Left lung (tissue), 10 donors: Measurements from ENCODE around the gene KLHL25. TPM values are rescaled to one million over a fixed set of nuclear protein-coding genes. Genes with fewer than 3 reads are reported as not detected.

Experiments
- ATAC-seq: fragments of 200-7000 bp; cut with Tn5 transposase; one replicate; pipeline ENCODE4 v1.9.1; 2020; ENCODE audit warnings: moderate library complexity
- DNase-seq, 4 donors: peaks; one replicate each; pipeline ENCODE4 v3.0.0-alpha.2; 2013 to 2020
- H3K27ac ChIP-seq, 2 donors: fragments of 200-600 bp; sonication (generic) in 1 of 2; one replicate each; pipeline versions ENCODE4 v1.5.0 to v1.8.0; 2020 to 2021
- H3K27me3 ChIP-seq, 2 donors: fragments of 200-600 bp; sonication (generic) in 1 of 2; one replicate each; pipeline versions ENCODE4 v1.5.0 to v1.8.0; 2020 to 2021
- H3K36me3 ChIP-seq, 2 donors: fragments of 200-600 bp; sonication (generic) in 1 of 2; one replicate each; pipeline versions ENCODE4 v1.5.0 to v1.8.0; 2020 to 2021
- H3K4me1 ChIP-seq, 2 donors: fragments of 200-600 bp; one replicate each; pipeline ENCODE4 v1.8.0; 2021
- H3K4me3 ChIP-seq, 2 donors: fragments of 200-600 bp; sonication (generic) in 1 of 2; one replicate each; pipeline versions ENCODE4 v1.5.0 to v1.8.0; 2020 to 2021; ENCODE audit warnings: mild to moderate bottlenecking in 1 of 2
- H3K9me3 ChIP-seq, 2 donors: fragments of 200-600 bp; sonication (generic) in 1 of 2; one replicate each; pipeline versions ENCODE4 v1.5.0 to v1.8.0; 2020 to 2021
- CTCF ChIP-seq, 2 donors: fragments of 200-600 bp; sonication (generic) in 1 of 2; IDR thresholded peaks; one replicate each; pipeline versions ENCODE4 v1.5.0 to v1.8.0; 2021; ENCODE audit warnings: antibody characterized with exemption in 2 of 2
- intact Hi-C, 2 donors: fragments of 100-400 bp; cut with DNase I; formaldehyde crosslinking; loops; one replicate each; pipeline versions ENCODE4 v1.11.2 to v1.14.2; 2022
- polyA plus RNA-seq, 6 donors: library from polyadenylated mRNA; unstranded; fragments of 120-200 nt; gene quantifications; one replicate each; pipeline ENCODE4 v1.2.1, GENCODE V29; 2013; ENCODE audit not compliant: insufficient read length in 6 of 6
- total RNA-seq, 2 donors: library from RNA; stranded (reverse); fragmentation: NEBNext Ultra II Directional; extraction: Animal tissue kit (Norgen Biotek cat#: 25700); gene quantifications; one replicate each; pipeline ENCODE4 v1.2.1, GENCODE V29; 2021
- donor health status: DM: no; HTN: yes; CAD: no.
- donor health status: DM: no; HTN: no; CAD: no.

The KLHL25 gene
- total and polyA plus RNA-seq, 8 donors, result 4.4 to 7.9 (median 6.0) TPM

DNA sequence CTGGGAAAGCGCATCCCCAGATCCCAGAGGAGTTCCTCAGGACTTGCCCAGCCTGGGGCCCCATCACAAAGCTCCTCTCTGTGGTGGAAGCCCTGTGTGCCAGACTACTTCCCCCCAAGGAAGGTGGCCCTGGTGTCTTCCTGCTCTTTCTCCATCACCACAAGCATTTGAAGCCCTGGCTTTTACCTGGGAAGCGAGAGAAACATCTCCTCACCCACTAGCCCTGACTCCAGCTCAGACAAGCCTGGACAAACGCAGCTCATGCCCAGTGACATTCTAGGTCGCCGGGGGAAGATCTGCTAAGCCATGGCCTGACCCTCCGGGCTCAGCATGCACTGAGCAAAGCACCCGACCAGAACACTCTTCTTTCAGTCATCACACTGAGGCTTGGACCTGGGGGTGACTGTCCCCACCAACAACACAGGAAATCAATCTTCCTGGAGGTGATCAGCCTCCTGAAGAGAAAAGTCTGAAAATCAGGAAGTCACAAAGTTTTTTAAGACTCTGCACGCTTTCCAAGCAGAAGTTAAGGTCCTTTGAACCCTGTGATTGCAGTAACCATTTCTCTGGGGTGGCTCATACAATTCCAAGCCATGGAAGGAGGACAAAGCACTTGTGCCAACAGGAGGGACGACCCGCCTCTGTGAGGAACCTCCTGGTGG is 40.8 kb downstream of the KLHL25 start:
- intact Hi-C loops, result no loop called here

DNA sequence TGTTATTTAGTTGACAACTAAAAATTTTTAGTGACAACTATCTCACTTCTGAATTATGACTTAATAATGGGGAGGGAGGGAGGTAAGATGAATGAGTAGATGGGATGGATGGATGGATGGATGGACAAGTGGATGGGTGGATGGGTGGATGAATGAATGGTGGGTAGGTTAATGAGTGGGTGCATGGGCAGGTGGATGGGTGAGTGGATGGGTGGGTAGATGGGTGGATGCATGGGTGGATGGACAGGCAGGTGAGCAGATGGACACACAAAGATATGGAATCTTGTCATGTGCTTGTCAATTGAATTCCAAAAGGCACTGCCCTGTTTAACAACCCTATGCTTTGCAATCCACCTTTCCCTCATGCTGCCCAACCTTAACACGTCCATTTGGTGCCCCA is 41.5 kb downstream of the KLHL25 start:
- H3K27me3 ChIP-seq, result no peaks in the 10 kb centered on the region

More for the DNA sequence above, 40.8 kb downstream of the KLHL25 start:
- Histone ChIP-seq H3K36me3 (peaks cover 0 to 18% of the 10 kb centered on the region in 2 donors), H3K4me1 (peaks cover 12 to 20% of the 10 kb centered on the region in 2 donors), H3K27ac (no peak overlapping the region), H3K4me3 (no peak overlapping the region), H3K9me3 (no peaks in the 10 kb centered on the region), H3K27me3 (no peaks in the 10 kb centered on the region)
- no peak for TF ChIP-seq CTCF (IDR thresholded peaks at IDR 0.05)
- ATAC-seq, result no peak
- DNase-seq, result peak in 2 of 4 donors; percentile 16 to 37

GRCh38 chr15:85752491-85752961 is 42.2 kb downstream of the KLHL25 start:
- ATAC-seq, result peak; percentile 46
- no peak overlapping the region for H3K27ac ChIP-seq
- peak in 2 of 4 donors; percentile 45 to 85 for DNase-seq

More for the DNA sequence above, 41.5 kb downstream of the KLHL25 start:
- no peak for ATAC-seq
- intact Hi-C loops, result no loop called here
- Histone ChIP-seq H3K9me3 (no peaks in the 10 kb centered on the region), H3K36me3 (peaks cover 0 to 19% of the 10 kb centered on the region in 2 donors), H3K4me3 (no peak overlapping the region), H3K4me1 (peaks cover 16 to 22% of the 10 kb centered on the region in 2 donors), H3K27ac (no peak overlapping the region)
- DNase-seq, result peak in 1 of 4 donors; percentile 10
- TF ChIP-seq CTCF (IDR thresholded peaks at IDR 0.05), result no peak

DNA sequence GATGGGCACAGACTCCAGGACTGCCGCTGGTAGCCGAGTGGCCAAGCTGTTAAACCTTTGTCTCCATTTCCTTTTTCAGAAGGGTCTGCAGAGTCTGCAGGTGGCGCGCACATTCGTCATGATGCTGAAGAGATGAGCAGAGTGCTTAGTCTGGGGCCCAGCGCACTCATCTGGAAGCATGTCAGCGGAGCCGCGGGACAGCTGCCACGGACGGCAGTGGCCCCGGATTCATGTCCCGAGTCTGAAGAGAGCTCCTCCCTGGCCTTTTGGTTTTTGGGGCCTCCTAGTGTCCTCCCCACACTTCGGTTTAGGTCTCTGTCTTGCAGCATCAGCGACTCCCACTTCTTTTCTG is 42.6 kb downstream of the KLHL25 start:
- peaks cover 0 to 28% of the 10 kb centered on the region in 2 donors for H3K36me3 ChIP-seq
- no peaks in the 10 kb centered on the region for H3K27me3 ChIP-seq
- DNase-seq, result peak in 2 of 4 donors; percentile 32 to 68
- no peak overlapping the region for H3K4me3 ChIP-seq
- ATAC-seq, result no peak
- no peak overlapping the region for H3K27ac ChIP-seq
- intact Hi-C loops, result no loop called here
- H3K4me1 ChIP-seq, result peaks cover 16 to 22% of the 10 kb centered on the region in 2 donors
- no peak for TF ChIP-seq CTCF (IDR thresholded peaks at IDR 0.05)
- no peaks in the 10 kb centered on the region for H3K9me3 ChIP-seq

More at GRCh38 chr15:85752491-85752961, 42.2 kb downstream of the KLHL25 start:
- no peak overlapping the region for H3K4me3 ChIP-seq
- H3K36me3 ChIP-seq, result peaks cover 0 to 23% of the 10 kb centered on the region in 2 donors
- no peaks in the 10 kb centered on the region for H3K27me3 ChIP-seq
- intact Hi-C loops, result no loop called here
- peaks cover 16 to 22% of the 10 kb centered on the region in 2 donors for H3K4me1 ChIP-seq
- no peak for TF ChIP-seq CTCF (IDR thresholded peaks at IDR 0.05)
- no peaks in the 10 kb centered on the region for H3K9me3 ChIP-seq

DNA sequence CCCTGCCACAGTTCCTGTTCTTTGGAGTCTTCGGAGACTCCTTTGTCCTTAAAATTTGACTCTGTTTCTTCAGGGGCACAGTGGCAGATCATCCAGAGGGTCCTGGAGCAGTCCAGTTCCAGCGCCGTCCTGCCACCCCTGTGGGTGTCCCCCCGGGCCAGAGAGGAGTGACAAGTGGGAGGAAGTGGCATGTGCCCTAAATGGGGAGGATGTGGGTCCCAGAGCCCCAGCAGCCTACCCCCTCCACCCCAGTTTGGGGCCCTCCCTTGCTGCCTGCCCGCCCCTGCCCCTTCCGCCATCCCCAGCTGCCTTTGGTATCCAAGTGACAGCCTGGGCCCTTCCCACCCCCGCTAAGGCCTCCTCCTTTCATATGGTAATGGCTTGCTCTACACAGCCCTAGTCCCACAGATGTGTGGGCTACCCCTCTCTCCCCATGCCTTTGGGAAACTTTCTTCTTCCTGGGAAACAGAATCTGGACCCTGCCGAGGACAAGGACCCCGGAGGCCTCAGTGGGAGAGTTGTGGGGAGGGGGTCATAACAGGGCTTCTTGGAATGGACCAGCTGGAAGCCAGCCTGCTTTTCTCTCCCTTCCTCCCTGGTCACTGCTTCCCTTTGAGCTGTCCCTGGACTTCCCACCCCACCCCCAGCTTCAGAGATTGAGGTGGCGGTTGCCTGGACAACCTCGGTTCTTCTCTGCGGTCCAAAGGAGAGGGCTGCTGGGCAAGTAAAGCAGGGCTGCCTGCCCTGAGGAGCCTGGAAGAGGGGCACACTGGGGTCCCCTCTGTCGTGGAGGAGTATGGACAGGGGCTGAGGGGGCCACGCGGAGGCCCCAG is 43.2 kb downstream of the KLHL25 start:
- TF ChIP-seq CTCF (IDR thresholded peaks at IDR 0.05), result no peak
- intact Hi-C loops, result no loop called here
- Histone ChIP-seq H3K4me1 (peaks cover 16 to 22% of the 10 kb centered on the region in 2 donors), H3K27ac (peak overlapping the region; percentile 65 to 81), H3K36me3 (peaks cover 0 to 34% of the 10 kb centered on the region in 2 donors), H3K9me3 (no peaks in the 10 kb centered on the region), H3K4me3 (no peak overlapping the region), H3K27me3 (no peaks in the 10 kb centered on the region)
- ATAC-seq (peak; percentile 9), DNase-seq (peak in 2 of 4 donors; percentile 32 to 70)
